Measurements from ENCODE around the gene ITGAD.
A peak's percentile ranks its signal among the peaks of the same experiment; 100 is the strongest.
"Not testable (repeated sequence)": the region's sequence is repeated elsewhere in the genome, so short reads cannot be mapped to it uniquely, and the experiment has no call there.

Gene ITGAD

DNA sequence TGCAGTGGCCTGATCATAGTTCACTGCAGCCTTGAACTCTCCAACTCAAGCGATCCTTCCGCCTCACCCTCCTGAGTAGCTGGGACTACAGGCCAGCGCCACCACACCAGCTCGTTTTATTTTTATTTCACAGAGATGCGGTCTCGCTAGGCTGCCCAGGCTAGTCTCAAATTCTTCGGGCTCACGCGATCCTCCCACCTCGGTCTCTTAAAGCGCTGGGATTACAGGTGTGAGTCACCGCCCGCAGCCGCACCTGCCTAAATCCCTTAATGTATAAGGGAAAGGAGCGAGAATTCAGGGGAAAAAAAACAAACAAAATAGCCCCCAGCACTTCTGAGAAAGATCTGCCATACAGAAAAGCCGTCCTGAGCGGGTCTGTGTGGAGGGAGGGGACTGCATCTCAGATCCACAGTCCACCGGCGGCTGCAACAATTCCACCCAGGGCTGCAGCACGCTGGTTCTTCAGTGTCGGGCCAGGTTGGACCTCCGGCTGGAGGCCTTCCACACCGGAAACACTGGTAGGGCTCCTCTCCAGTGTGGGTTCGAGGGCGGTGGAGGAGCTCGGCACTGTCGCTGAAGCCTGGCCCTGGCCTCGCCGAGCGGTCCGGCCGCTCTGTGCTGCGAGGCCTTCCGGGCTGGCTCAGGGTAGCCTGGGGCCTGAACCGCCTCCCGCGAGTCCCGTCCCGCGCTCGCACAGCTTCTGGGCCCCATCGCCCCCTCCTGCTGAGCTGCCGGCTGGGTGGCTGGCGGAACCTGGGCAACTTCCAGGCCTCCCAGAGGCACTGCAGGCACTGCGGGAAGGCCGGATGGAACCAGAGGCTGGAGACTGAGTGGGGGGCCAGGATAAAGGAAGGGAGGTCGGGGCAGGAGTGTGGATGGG is 42.4 kb downstream of the ITGAD start:
- DNase-seq: no peak

DNA sequence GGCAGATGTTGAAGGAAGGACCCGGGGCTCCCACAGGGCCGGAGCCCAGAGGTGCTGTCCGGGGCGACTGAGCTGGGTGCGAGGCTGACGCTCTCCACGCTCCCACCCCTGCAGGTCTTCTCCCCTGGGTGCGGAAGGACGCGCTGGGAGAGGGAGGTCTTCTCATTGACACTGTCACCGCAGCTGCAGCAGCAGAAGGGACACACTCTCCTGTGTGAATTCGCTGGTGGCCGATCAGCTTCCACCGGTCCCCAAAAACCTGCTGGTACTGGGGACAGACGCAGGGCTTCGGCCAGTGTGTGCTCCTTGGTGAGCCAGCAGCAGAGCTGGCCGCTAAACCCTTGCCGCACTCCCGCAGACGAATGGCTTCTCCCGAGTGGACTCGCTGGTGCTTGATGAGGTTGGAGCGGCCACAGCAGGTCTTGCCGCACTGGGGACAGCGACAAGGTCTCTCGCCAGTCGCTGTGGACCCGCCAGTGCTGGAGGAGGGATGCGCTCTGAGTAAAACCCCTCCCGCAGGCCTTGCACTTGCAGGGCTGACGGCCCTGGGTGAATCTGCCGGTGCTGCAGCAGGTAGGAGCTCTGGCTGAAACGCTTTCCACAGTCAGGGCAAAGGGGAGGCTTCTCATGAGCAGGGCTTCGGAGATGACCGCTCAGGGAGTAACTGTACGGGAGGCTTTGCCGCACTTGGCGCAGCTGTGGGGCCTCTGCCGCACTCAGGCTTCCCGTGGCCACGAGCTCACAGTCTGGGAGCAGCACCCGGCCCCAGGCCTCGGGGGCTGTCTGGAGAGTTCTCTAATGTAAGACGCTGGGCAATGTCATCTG is 43.3 kb downstream of the ITGAD start:
- DNase-seq: no peak

DNA sequence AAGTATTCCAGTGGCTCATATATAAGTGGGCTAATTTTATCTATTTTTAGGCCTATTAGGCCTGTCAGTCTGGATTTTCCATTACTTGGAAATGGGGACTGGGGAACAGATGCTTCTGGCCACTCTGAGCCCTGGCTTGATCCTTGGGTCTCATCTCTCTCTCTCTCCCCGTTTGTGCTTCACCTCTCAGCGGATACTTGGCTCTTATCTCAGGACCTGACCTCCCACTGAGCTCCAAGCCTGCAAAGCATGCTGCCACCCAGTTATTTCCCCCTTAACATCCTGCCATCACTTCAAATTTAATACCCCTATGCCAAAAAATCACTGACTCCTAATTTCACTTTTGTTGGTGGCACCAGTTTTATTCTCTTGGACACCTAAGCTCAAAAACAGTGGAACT is 45.3 kb downstream of the ITGAD start:
- no peak for DNase-seq

DNA sequence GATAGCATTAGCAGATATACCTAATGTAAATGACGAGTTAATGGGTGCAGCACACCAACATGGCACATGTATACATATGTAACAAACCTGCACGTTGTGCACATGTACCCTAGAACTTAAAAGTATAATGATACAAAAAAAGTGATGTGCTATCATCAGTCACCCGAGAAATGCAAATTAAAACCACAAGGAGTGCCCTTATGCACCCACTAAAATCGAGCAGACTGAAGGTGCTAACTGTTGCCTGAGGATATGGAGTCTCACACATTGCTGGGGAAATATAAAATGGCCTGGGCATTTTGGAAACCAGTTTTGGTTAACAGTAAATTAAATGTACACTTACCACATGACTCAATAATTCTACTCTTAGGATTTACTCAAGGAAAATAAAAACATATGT is 45.9 kb downstream of the ITGAD start:
- DNase-seq: not testable (repeated sequence)

DNA sequence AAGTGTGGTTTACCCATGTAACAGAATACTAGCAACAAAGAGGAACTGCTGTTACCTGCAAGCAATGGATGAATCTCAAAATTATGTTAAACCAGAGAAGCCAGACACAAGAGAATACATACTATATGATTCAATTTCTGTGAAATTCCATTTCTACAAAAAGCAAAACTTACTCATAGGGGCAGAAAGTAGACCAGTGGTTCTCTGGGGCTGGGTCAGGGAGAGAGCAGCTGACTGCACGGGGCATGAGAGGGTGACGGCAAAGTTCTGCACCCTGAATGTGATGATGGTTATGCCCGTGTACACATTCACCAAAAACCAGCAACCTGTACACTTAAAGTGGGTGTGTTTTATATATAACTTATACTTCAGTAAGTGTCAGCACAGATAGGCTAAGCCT is 46.4 kb downstream of the ITGAD start:
- no peak for DNase-seq

DNA sequence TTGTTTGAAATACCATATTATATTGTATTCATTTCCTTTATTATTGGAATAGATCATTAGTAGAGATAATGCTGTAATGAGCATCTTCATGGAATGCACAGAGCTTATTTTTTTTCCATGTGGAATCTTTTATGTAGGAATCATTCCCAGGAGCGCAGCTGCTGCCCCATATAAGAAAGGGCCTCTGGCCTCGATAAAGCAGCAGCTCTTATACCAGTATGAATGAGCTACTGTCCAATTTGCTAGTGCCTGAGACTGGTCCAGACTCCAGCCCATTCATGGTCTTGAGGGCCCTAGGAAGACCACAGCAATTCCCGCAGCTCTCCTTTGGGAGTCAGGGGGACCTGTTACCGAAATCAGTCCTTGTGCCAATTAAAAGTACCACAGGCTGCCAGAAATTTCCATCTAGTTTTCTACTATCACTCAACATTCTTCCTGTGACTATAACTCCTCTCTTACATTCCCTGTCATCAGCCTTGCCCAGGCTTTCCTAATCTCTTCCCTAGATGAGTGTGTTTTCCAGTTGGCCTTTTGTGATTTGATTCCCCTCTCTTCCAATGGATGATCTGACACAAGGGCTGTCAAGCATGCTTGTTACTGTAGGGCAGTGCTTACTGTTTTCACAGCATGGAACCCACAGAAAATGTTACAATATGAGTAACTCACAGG is 47.5 kb downstream of the ITGAD start:
- DNase-seq: no peak

DNA sequence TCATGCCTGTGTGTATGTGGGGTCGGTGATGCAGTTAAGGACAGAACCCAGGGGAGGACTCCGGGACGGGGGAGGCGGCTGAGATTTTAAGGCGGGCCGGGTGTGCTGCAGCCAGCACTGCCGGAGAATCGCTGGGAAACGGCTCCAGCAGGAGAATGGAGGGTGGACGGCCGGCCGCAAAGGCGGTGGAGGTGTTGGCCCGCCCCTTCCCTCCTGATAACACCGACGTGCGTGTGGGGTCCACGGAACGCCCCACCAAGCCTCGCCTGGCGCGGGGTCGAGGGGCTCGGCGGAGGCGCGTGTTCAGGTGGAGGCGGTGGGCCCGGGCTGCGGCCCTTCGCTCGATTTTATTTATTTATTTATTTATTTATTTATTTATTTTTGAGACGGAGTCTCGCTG is 48.8 kb downstream of the ITGAD start:
- no peak for DNase-seq

DNA sequence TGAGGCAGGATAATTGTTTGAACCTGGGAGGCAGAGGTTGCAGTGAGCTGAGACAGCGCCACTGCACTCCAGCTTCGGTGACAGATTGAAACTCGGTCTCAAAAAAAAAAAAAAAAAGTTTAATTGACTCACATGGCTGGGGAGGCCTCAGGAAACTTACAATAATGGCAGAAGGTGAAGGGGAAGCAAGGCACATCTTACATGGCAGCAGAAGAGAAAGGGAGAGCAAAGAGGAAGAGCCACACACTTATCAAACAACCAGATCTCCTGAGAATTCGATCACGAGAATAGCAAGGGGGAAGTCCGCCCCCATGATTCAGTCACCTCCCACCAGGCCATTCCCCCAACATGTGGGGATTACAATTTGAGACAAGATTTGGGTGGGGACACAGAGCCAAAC is 52.8 kb downstream of the ITGAD start:
- not testable (repeated sequence) for DNase-seq

DNA sequence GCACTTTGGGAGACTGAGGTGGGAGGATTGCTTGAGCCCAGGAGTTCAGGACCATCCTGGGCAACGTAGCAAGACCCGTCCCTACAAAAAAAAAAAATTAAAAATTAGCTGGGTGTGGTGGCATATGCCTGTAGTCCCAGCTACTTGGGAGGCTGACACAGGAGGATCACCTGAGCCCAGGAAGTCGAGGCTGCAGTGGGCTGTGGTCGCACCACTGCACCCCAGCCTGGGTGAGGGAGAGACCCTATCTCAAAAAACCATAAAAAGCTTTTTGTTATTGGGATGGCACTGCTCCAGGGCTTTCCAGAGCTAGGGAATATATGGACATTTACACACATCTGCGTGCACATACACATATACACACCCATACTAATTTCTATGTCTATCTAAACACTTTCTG is 58.1 kb downstream of the ITGAD start:
- no peak for DNase-seq

DNA sequence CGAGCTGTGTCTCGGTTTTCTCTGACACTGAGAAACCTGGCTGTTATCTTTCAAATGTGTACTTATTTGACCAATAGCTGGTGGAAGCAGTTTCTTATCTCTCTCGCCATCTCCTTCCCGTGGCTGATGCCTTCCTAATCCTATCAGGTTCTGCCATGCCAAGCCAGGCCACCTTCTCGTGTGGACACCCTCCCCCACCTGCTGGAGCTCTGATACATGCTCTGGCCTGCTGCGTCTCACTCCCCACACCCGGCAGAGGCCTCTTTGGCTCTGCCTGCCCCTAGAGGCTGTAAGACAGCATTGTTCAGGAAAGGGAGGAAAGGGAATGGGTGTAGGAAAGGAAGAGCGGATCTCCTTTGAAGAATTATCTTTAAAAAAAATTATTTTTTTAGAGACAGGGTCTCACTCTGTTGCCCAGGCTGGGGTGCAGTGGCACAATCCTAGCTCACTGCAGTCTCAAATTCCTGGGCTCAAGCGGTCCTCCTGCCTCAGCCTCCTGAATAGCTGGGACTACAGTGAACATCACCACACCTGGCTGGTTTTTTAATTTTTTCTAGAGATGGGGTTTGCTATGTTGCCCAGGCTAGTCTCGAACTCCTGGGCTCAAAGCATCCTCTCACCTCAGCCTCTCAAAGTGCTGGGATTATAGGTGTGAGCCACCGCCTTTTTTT is 58.7 kb downstream of the ITGAD start:
- no peak for DNase-seq

DNA sequence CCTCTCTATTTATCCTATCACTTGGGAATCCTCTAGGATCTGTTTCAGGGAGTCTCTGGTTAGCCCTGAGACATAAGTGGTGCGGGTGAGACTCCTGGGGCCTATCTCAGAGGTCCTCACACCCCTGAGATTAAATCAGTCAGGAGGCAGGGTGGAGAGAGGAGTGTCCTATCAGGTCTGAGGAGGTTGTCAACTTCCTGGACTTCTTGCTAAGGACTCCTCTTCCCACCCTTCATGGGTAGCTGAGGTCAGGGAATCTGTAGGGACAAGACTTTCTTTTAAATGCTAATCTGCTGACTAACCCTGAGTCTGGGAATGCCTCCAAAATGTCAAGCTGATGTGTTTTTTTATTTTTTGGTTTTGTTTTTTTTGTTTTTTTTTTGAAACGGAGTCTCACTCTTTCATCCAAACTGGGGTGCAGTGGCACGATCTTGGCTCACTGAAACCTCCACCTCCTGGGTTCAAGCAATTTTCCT is 59.5 kb downstream of the ITGAD start:
- no peak for DNase-seq

DNA sequence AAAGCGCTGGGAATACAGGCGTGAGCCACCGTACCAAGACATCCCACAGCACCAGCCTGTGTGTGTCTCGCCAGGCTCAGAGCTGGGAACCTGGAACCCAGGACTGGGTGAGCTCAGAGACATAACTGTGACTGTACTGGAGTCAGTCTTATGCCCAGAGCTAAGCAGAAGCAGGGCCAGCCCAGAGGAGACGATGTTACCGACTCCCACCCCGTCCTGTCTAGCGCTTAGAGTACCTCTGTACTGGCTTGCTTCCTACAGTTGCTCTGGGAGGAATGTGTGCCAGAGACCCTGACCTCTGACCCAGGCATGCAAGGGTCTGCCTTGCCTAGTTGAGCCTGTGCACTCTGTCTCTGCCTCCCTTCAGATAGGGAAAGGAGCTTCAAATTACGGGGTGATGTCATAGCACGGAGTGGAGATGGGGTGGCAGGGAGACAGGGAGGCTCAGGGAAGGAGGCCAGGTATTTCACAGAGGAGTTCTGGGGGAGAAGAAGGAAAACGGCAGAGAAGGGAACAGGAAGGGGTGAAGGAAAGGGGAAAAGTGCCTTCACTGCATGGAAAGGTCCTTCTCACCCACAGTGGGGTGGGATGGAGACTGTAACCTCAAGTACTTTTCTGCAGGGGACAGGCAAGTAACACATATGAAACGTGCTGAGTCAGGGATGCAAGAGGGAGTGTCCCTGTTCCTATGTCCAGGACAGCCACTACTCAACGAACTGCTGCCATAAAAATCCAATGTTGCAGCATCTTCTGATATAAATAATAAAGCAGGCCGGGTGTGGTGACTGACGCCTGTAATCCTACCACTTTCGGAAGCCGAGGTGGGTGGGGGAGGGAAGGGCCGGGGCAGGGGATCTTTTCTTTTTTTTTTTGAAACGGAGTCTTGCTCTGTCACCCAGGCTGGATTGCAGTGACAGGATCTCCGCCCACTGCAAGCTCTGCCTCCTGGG is 60.4 kb downstream of the ITGAD start:
- no peak for DNase-seq

DNA sequence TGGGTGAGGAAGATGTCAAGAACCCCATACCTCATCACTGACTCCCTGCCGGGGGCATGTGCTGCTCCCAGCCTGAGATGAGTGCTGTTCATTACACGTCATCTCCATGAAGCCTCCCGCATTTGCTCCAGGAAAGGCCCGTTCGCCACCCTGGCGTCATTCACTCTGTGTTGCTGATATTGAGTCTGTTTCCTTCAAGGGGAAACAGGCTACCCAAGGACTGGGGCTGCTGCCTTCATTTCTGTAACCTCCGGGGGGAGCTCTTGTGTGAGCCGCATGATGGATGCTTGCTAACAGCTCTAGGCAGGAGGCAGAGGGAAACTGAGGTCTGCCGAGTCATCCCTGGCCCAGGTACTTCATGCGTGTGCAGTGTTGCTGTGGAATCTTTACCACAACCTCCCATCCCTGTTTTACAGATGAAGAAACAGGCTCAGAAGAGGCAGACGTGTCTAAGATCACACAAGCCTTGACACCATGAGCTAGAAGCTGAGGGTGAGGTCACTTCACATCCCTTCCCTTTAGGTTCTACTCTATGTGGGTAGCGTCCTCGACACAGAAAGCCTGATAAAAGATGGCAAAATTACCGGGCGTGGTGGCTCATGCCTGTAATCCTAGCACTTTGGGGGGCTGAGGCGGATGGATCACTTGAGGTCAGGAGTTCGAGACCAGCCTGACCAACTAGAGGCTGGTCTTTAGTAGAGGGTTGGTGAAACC is 62.6 kb downstream of the ITGAD start:
- DNase-seq: no peak

DNA sequence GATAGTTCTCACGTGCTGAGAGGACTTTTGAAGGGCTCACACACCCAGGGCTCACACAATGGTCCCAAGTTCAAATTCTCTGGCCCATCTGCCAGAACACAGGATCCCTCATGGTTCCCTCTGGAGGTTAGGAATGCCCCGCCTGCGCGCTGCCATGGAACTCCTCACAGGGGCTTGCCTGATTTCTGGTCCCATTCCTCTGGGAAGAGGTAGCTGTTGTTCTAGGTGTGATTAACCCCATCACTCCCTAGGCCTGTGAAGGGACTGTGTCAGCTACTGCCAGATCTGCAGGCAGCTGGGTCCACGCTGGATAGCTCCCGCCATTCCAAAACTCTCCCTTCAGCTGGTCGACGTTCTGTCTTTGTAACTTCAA is 63.8 kb downstream of the ITGAD start:
- no peak for DNase-seq

DNA sequence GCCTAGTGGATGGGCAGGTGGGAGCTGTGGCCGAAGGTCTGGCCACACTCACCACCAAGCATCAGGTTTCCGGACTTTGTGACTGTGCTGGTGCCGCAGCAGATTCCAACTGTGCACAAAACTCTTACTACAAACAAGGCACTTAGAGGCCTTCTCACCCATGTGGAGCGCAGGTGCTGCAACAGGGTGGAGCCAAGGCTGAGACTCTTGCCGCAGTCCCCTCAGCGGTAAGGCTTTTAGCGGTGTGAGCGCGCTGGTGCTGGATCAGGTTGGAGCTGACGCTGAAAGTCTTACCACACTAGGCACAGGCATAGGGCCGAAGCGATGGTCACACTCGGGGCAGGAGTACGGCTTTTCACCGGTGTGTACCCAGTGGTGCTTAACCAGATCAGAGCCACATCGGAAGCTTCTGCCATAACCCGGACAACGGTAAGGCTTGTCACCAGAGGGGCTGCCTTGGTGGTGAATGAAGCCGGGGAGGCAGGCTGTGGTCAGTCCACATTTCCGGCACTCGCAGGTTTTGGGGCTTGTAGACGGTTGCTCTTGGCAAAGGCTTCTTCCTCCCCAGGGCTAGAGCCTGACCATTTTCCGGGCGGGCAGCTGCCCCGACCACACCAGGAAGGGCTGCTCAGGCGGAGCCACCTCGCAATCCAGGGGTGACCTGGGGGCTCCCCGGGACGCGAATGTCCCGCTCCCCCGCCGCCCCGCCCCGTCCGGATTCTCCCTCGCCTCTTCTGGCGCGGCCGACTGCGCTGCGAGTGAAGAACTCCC is 65.1 kb downstream of the ITGAD start:
- peak; percentile 52 for DNase-seq

DNA sequence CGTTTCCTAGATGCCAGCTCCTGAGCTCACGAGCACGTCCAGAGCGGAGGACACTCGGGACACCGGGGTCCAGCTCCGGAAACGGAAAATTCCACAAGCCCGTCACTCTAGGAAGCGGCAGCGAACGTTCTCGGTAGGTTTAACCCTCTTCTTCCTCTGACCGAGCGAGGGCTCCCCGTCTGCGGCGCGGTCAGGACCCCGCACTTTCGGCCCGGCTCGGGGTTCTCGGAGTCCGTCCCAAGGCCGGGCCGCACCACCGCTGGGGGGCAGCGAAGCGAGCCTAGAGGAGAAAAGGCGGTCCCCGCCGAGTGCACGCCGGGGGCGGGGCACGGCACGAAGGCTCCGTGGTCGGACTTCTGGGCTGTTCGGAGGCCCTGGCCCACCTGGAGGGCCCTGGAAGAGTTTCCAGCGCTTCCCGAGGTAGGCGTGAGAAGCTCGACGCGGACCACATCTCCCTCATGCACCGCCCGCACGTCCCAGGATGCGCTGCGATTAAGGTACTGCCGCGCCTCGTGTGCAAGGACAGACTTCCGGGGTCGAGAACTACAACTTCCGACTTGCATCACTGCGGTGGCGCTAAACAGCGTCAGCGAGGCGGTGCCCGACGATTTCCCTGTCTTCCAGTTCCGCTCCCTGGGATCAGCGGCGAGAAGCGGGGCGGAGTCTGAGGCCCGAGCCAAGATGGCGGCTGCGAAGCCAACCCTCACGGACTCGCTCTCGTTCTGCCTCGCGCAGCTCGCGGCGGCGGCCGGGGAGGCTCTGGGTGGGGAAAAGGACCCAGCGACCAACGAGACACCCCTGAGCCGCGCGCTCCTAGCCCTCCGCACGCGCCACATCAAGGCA is 65.9 kb downstream of the ITGAD start, which contains the start of gene ARMC5:
ARMC5 (plus strand) TSS at position 658 of the 843 bp plus-strand sequence; CDS start at position 682, 24 bp downstream.
- peak; percentile 98 for DNase-seq

DNA sequence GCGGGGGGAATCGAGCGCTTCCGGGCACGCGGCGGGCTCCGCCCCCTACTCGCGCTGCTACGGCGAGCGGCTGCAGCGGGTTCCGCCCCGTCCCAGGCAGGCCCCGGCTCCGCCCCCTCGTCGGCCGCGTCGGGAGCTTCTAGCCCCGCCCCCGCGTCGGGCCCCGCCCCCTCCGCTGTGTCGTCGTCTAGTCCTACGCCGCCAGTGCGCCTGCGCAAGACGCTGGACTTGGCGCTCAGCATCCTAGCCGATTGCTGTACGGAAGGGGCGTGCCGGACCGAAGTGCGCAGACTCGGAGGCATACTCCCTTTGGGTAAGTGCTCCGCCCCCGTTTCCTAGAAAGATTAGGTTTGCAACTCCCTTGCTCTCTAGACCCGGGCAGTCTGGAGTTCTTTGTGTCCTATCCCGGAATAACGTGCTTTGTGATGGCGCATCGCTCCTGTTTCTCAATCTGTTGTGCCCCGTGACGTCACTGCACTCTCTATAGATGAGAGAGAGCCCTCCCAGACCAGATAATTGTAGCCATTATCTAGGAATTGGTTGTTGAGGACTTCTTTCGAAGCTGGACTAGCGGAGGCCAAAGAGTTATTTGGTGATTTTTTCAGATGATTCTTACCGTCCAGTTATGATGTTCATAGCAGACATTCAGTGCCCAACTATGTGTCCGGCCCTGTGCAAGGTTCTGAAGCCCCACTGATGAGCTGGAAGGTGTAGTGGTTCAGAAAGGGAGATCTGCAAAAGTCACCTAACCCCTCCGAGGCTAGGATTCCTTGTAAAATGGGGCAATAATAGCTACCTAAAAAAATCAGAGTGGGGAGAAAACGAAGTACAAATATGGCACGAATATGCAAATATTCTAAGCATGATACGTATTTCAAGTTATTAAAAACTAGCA is 66.8 kb downstream of the ITGAD start:
- DNase-seq: peak; percentile 100

DNA sequence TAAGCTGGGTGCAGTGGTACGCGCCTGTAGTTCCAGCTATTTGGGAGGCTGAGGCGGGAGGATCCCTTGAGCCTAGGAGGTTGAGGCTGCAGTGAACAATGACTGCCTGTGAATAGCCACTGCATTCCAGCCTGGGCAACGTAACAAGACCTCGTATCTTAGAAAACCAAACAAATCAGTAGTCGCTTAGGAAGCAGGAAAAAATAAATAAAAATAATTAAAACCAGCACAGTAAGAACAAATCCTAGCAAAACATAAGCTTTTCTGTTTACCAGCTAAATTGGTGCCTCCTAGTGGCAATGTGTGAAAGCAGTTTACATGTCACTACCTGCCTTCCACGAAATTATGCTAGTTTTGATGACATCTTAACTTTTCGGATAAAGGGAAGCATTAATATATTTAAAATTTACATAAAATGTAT is 67.5 kb downstream of the ITGAD start:
- no peak for DNase-seq
